ENCODE measurements around the gene CCDC3.
"Not testable (repeated sequence)": the region's sequence is repeated elsewhere in the genome, so short reads cannot be mapped to it uniquely, and the experiment has no call there.

Gene CCDC3

GRCh38 chr10:12995425-12995861 is 6.1 kb downstream of the CCDC3 start:
- no peaks in the 10 kb centered on the region for H3K9me3 ChIP-seq (ENCODE audit: severe bottlenecking)
- TF ChIP-seq, protein P1, sequence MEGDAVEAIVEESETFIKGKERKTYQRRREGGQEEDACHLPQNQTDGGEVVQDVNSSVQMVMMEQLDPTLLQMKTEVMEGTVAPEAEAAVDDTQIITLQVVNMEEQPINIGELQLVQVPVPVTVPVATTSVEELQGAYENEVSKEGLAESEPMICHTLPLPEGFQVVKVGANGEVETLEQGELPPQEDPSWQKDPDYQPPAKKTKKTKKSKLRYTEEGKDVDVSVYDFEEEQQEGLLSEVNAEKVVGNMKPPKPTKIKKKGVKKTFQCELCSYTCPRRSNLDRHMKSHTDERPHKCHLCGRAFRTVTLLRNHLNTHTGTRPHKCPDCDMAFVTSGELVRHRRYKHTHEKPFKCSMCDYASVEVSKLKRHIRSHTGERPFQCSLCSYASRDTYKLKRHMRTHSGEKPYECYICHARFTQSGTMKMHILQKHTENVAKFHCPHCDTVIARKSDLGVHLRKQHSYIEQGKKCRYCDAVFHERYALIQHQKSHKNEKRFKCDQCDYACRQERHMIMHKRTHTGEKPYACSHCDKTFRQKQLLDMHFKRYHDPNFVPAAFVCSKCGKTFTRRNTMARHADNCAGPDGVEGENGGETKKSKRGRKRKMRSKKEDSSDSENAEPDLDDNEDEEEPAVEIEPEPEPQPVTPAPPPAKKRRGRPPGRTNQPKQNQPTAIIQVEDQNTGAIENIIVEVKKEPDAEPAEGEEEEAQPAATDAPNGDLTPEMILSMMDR (IDR thresholded peaks at IDR 0.05; ENCODE audit: low read depth, low read length): no peak
- no peak overlapping the region for H3K27ac ChIP-seq
- H3K27me3 ChIP-seq (ENCODE audit: insufficient read depth, low read depth, severe bottlenecking): no peaks in the 10 kb centered on the region
- no peaks in the 10 kb centered on the region for H3K36me3 ChIP-seq
- no peak overlapping the region for H3K4me3 ChIP-seq (ENCODE audit: low read depth, low read length)
- no peak for DNase-seq

GRCh38 chr10:12993595-12993994 is 7.9 kb downstream of the CCDC3 start:
- TF ChIP-seq, protein P1 (IDR thresholded peaks at IDR 0.05; ENCODE audit: low read depth, low read length): no peak
- no peak for DNase-seq
- no peaks in the 10 kb centered on the region for H3K27me3 ChIP-seq (ENCODE audit: insufficient read depth, low read depth, severe bottlenecking)
- no peak overlapping the region for H3K4me3 ChIP-seq (ENCODE audit: low read depth, low read length)
- H3K27ac ChIP-seq: no peak overlapping the region
- H3K9me3 ChIP-seq (ENCODE audit: severe bottlenecking): no peaks in the 10 kb centered on the region
- no peaks in the 10 kb centered on the region for H3K36me3 ChIP-seq

- no peak overlapping the region for H3K27ac ChIP-seq
- TF ChIP-seq, protein P1 (IDR thresholded peaks at IDR 0.05; ENCODE audit: low read depth, low read length): no peak
- H3K4me3 ChIP-seq (ENCODE audit: low read depth, low read length): no peak overlapping the region
- H3K27me3 ChIP-seq (ENCODE audit: insufficient read depth, low read depth, severe bottlenecking): no peaks in the 10 kb centered on the region
- H3K36me3 ChIP-seq: no peaks in the 10 kb centered on the region
- no peak for DNase-seq
- H3K9me3 ChIP-seq (ENCODE audit: severe bottlenecking): no peaks in the 10 kb centered on the region
Observed at GRCh38 chr10:12985347-12985746, 16.2 kb downstream of the CCDC3 start.

DNA sequence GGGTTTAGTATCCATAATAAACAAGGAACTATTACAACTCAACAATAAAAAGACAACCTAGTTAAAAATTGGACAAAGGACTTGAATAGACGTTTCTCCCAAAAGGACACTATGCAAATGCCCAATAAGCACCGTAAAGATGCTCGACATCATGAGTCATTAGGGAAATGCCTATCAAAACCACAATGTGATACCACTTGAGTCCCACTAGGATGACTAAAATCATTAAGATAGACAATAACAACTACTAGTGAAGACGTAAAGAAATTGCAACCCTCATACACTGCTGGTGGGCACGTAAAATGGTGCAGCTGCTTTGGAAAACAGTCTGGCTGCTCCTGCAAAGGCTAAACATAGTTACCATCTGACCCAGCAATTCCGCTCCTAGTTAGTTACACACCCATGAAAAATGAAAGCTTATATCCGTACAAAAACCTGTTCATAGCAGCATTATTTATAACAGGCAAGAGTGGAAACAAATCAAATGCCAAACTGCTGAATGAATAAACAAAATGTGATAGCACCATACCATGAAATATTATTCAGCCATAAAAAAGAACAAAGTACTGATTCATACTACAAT is 17.3 kb downstream of the CCDC3 start:
- H3K9me3 ChIP-seq (ENCODE audit: severe bottlenecking): no peaks in the 10 kb centered on the region
- H3K27ac ChIP-seq: no peak overlapping the region
- TF ChIP-seq, protein P1 (IDR thresholded peaks at IDR 0.05; ENCODE audit: low read depth, low read length): no peak
- H3K27me3 ChIP-seq (ENCODE audit: insufficient read depth, low read depth, severe bottlenecking): no peaks in the 10 kb centered on the region
- no peaks in the 10 kb centered on the region for H3K36me3 ChIP-seq
- H3K4me3 ChIP-seq (ENCODE audit: low read depth, low read length): no peak overlapping the region
- DNase-seq: no peak

GRCh38 chr10:12983568-12983967 is 17.9 kb downstream of the CCDC3 start:
- H3K27ac ChIP-seq; H3K4me3 ChIP-seq (ENCODE audit: low read depth, low read length); H3K9me3 ChIP-seq (ENCODE audit: severe bottlenecking); DNase-seq; H3K27me3 ChIP-seq (ENCODE audit: insufficient read depth, low read depth, severe bottlenecking); H3K36me3 ChIP-seq: not testable (repeated sequence)

- Histone ChIP-seq H3K27me3 (ENCODE audit: insufficient read depth, low read depth, severe bottlenecking) (no peaks in the 10 kb centered on the region), H3K27ac (no peak overlapping the region), H3K9me3 (ENCODE audit: severe bottlenecking) (no peaks in the 10 kb centered on the region), H3K4me3 (ENCODE audit: low read depth, low read length) (no peak overlapping the region), H3K36me3 (no peaks in the 10 kb centered on the region)
- TF ChIP-seq, protein P1 (IDR thresholded peaks at IDR 0.05; ENCODE audit: low read depth, low read length): no peak
- no peak for DNase-seq
Observed at GRCh38 chr10:12981570-12981969, 19.9 kb downstream of the CCDC3 start.

Measured in WERI-Rb-1 (cell line).